HepG2 (cell line): ENCODE measurements around the gene RBM12. TPM values are rescaled to one million over a fixed set of nuclear protein-coding genes. Genes with fewer than 3 reads are reported as not detected.

ENCODE experiments used
- ARNT ChIP-seq: fragments of 450-650 bp; IDR thresholded peaks from 2 replicates; pipeline ENCODE4 v1.6.1; 2017
- CCDC6 ChIP-seq: sonication (generic); formaldehyde crosslinking; IDR thresholded peaks from 2 replicates; pipeline ENCODE4 v1.8.1; 2022; ENCODE audit warnings: mild to moderate bottlenecking, missing genetic modification reagents, moderate library complexity
- EED ChIP-seq: sonication (generic); formaldehyde crosslinking; IDR thresholded peaks from 2 replicates; pipeline ENCODE4 v1.5.0; 2020; ENCODE audit warnings: mild to moderate bottlenecking, missing genetic modification reagents
- FIP1L1 ChIP-seq: fragments of 200-400 bp; formaldehyde crosslinking; IDR thresholded peaks from 2 replicates; pipeline ENCODE4 v1.6.1; 2018; ENCODE audit warnings: low read depth, mild to moderate bottlenecking, low read length, moderate library complexity, borderline replicate concordance; ENCODE audit not compliant: insufficient read depth
- GPN1 ChIP-seq: sonication (generic); formaldehyde crosslinking; IDR thresholded peaks from 2 replicates; pipeline ENCODE4 v1.5.1; 2020; ENCODE audit warnings: missing genetic modification reagents, borderline replicate concordance
- HIVEP1 ChIP-seq: sonication (generic); formaldehyde crosslinking; IDR thresholded peaks from 2 replicates; pipeline ENCODE4 v1.4.0; 2020; ENCODE audit warnings: mild to moderate bottlenecking, missing genetic modification reagents
- HMG20A ChIP-seq: IDR thresholded peaks from 2 replicates; pipeline ENCODE4 v1.6.1; 2016; ENCODE audit warnings: borderline replicate concordance
- IRF1 ChIP-seq: sonication (generic); formaldehyde crosslinking; IDR thresholded peaks from 2 replicates; pipeline ENCODE4 v1.4.0; 2020; ENCODE audit warnings: low read depth, mild to moderate bottlenecking, missing genetic modification reagents
- IRF9 ChIP-seq: sonication (generic); formaldehyde crosslinking; IDR thresholded peaks from 2 replicates; pipeline ENCODE4 v1.8.0; 2022; ENCODE audit warnings: missing genetic modification reagents, mild to moderate bottlenecking, borderline replicate concordance
- KLF13 ChIP-seq: sonication (generic); formaldehyde crosslinking; IDR thresholded peaks from 2 replicates; pipeline ENCODE4 v1.4.0; 2020; ENCODE audit warnings: mild to moderate bottlenecking, missing genetic modification reagents
- MXD3 ChIP-seq: IDR thresholded peaks from 2 replicates; pipeline ENCODE4 v1.6.1; 2016; ENCODE audit warnings: mild to moderate bottlenecking, missing biosample characterization, missing genetic modification reagents
- NR2F1 ChIP-seq, 2 experiments: fragments of 450-650 bp in 1 of 2; formaldehyde crosslinking in 1 of 2; IDR thresholded peaks; 2 replicates each; pipeline versions ENCODE4 v1.5.0 to v1.6.1; 2016 to 2020; ENCODE audit warnings: mild to moderate bottlenecking in 1 of 2, missing compliant biosample characterization in 1 of 2, missing genetic modification reagents in 1 of 2, moderate library complexity in 1 of 2
- POLR2AphosphoS5 ChIP-seq: IDR thresholded peaks from 2 replicates; pipeline ENCODE4 v1.6.1; 2012; ENCODE audit warnings: low read depth, low read length
- PPARG ChIP-seq: conservative IDR thresholded peaks from 2 replicates; pipeline ENCODE4 v1.6.1; 2016; ENCODE audit warnings: missing biosample characterization, missing genetic modification reagents
- PRDM4 ChIP-seq: sonication (generic); formaldehyde crosslinking; IDR thresholded peaks from 2 replicates; pipeline ENCODE4 v1.9.0; 2021; ENCODE audit warnings: missing genetic modification reagents, borderline replicate concordance
- YEATS4 ChIP-seq: sonication (generic); formaldehyde crosslinking; IDR thresholded peaks from 2 replicates; pipeline ENCODE4 v1.4.0; 2020; ENCODE audit warnings: missing genetic modification reagents, borderline replicate concordance
- ZFP36L2 ChIP-seq: sonication (generic); formaldehyde crosslinking; IDR thresholded peaks from 2 replicates; pipeline ENCODE4 v1.4.0; 2020; ENCODE audit warnings: missing genetic modification reagents
- ZFX ChIP-seq: sonication (generic); formaldehyde crosslinking; IDR thresholded peaks from 2 replicates; pipeline ENCODE4 v1.4.0; 2020; ENCODE audit warnings: mild to moderate bottlenecking, low read depth, missing genetic modification reagents, moderate library complexity
- ZMAT3 ChIP-seq: sonication (generic); formaldehyde crosslinking; conservative IDR thresholded peaks from 2 replicates; pipeline ENCODE4 v1.7.0; 2021; ENCODE audit warnings: missing genetic modification reagents
- ZNF136 ChIP-seq: sonication (generic); formaldehyde crosslinking; IDR thresholded peaks from 2 replicates; pipeline ENCODE4 v1.8.1; 2022; ENCODE audit warnings: low read depth, mild to moderate bottlenecking, moderate library complexity, missing genetic modification reagents
- ZNF17 ChIP-seq: sonication (generic); formaldehyde crosslinking; IDR thresholded peaks from 2 replicates; pipeline ENCODE4 v1.5.0; 2020; ENCODE audit warnings: mild to moderate bottlenecking, missing genetic modification reagents
- ZNF282 ChIP-seq: fragments of 450-650 bp; IDR thresholded peaks from 2 replicates; pipeline ENCODE4 v1.6.1; 2018; ENCODE audit not compliant: partially characterized antibody
- ZNF441 ChIP-seq: sonication (generic); formaldehyde crosslinking; IDR thresholded peaks from 2 replicates; pipeline ENCODE4 v1.7.0; 2021; ENCODE audit warnings: missing genetic modification reagents, borderline replicate concordance
- ZNF749 ChIP-seq: sonication (generic); formaldehyde crosslinking; IDR thresholded peaks from 2 replicates; pipeline ENCODE4 v1.8.0; 2022; ENCODE audit warnings: mild to moderate bottlenecking, missing genetic modification reagents, moderate library complexity, borderline replicate concordance
- ZSCAN9 ChIP-seq: IDR thresholded peaks from 2 replicates; pipeline ENCODE4 v1.6.1; 2016; ENCODE audit warnings: borderline replicate concordance
- polyA plus RNA-seq, 8 experiments: library from polyadenylated mRNA; depleted of rRNA in 3 of 8; stranded (reverse) in 7 of 8; unstranded in 1 of 8; fragments of >200 nt; fragmentation: Illumina TruSeq in 4 of 8; extraction: Trizol in 4 of 8; gene quantifications; 2 replicates each; pipeline versions ENCODE4 v1.2.1 to v1.2.3, GENCODE V29; 2011 to 2016; ENCODE audit warnings: low read depth in 4 of 8, missing spikeins in 1 of 8, mixed read lengths in 1 of 8; ENCODE audit not compliant: insufficient read depth in 1 of 8
- total RNA-seq, 5 experiments: library from RNA; depleted of rRNA; stranded (reverse); fragments of >200 nt; fragmentation: Illumina TruSeq; extraction: Trizol; gene quantifications; 2 replicates each; pipeline ENCODE4 v1.2.3, GENCODE V29; 2016; ENCODE audit warnings: low read depth in 1 of 5

The RBM12 gene
- total and polyA plus RNA-seq, 2 of the 13 experiments (the other 11 are each of a cell fraction or from before 2014, with no cell fraction given) = 97.9 to 104 TPM

- TF ChIP-seq IRF1 (CRISPR knock-in tag) (peak; percentile 50; the same call in 1 of the 2 replicates), HMG20A (CRISPR knock-in tag) (no peak), KLF13 (CRISPR knock-in tag) (no peak), YEATS4 (CRISPR knock-in tag) (no peak; the same call in 1 of the 2 replicates), HIVEP1 (CRISPR knock-in tag) (peak; percentile 78), ZMAT3 (CRISPR knock-in tag) (0 out of 2 replicates have a peak, but pooled peaks have one; percentile 55), ZSCAN9 (CRISPR knock-in tag) (no peak), GPN1 (CRISPR knock-in tag) (no peak), CCDC6 (CRISPR knock-in tag) (no peak), ZNF749 (CRISPR knock-in tag) (peak; percentile 79; the same call in 1 of the 2 replicates), PPARG (CRISPR knock-in tag) (no peak), ZNF17 (CRISPR knock-in tag) (no peak), NR2F1 (CRISPR knock-in tag; IDR thresholded peaks at IDR 0.05) (no peak), ZNF136 (CRISPR knock-in tag) (no peak), POLR2AphosphoS5 (no peak), ZNF282 (no peak), ARNT (no peak), FIP1L1 (no peak), ZNF441 (no peak), PRDM4 (CRISPR knock-in tag) (no peak), ZFP36L2 (no peak), EED (peak; percentile 72), IRF9 (CRISPR knock-in tag) (no peak), MXD3 (peak; percentile 29; the same call in 1 of the 2 replicates), ZFX (CRISPR knock-in tag) (no peak)
These were observed 63.4 kb downstream of the RBM12 start (continued) for GRCh38 chr20:35600993-35601973.
